Smooth muscle cell (in vitro differentiated cells): ENCODE results near the gene TMEM81. TPM values are rescaled to one million over a fixed set of nuclear protein-coding genes. Genes with fewer than 3 reads are reported as not detected.

ENCODE experiments used
- DNase-seq: peaks from one replicate; lab custom pipeline; 2025; ENCODE audit not compliant: unreplicated experiment; lab: John Stamatoyannopoulos, UW
- H2AFZ ChIP-seq: fragments of 200-600 bp; sonication (generic); 2 replicates; pipeline ENCODE4 v1.6.0; 2016; ENCODE audit warnings: antibody characterized with exemption, low read depth, mild to moderate bottlenecking
- H3F3A ChIP-seq: fragments of 200-600 bp; sonication (generic); 2 replicates; pipeline ENCODE4 v1.6.0; 2017; ENCODE audit warnings: antibody characterized with exemption, low read depth
- H3K27ac ChIP-seq: fragments of 200-600 bp; sonication (generic); 2 replicates; pipeline ENCODE4 v1.5.1; 2016; ENCODE audit warnings: low read depth, mild to moderate bottlenecking
- H3K27me3 ChIP-seq: fragments of 200-600 bp; sonication (generic); 2 replicates; pipeline ENCODE4 v1.6.1; 2016; ENCODE audit warnings: low read depth, mild to moderate bottlenecking
- H3K36me3 ChIP-seq: fragments of 200-600 bp; sonication (generic); 2 replicates; pipeline ENCODE4 v1.5.1; 2016; ENCODE audit warnings: low read depth
- H3K4me1 ChIP-seq: fragments of 200-600 bp; sonication (generic); 2 replicates; pipeline ENCODE4 v1.5.1; 2016; ENCODE audit warnings: low read depth
- H3K4me2 ChIP-seq: fragments of 200-600 bp; sonication (generic); 2 replicates; pipeline ENCODE4 v1.6.0; 2016; ENCODE audit warnings: mild to moderate bottlenecking
- H3K4me3 ChIP-seq: fragments of 200-600 bp; sonication (generic); 2 replicates; pipeline ENCODE4 v1.5.1; 2016; ENCODE audit warnings: mild to moderate bottlenecking
- H3K79me2 ChIP-seq: fragments of 200-600 bp; sonication (generic); 2 replicates; pipeline ENCODE4 v1.6.0; 2016; ENCODE audit warnings: low read depth, mild to moderate bottlenecking
- H3K9ac ChIP-seq: fragments of 200-600 bp; sonication (generic); 2 replicates; pipeline ENCODE4 v1.6.0; 2016; ENCODE audit warnings: low read depth
- H3K9me3 ChIP-seq: fragments of 200-600 bp; sonication (generic); replicated peaks from 2 replicates; pipeline ENCODE4 v1.5.1; 2016; ENCODE audit warnings: low read depth
- H4K20me1 ChIP-seq: fragments of 200-600 bp; sonication (generic); 2 replicates; pipeline ENCODE4 v1.6.0; 2016; ENCODE audit warnings: low read depth
- WGBS: methylation state at CpG from one replicate; pipeline ENCODE4 v1.1.7; 2016; ENCODE audit warnings: low lambda C conversion rate; 5-methylcytosine and 5-hydroxymethylcytosine counted together
- polyA plus RNA-seq: library from polyadenylated mRNA; unstranded; fragments of >200 nt; fragmentation: Nextera tagmentation; extraction: Ambion mirVana; gene quantifications from 2 replicates; pipeline ENCODE4 v1.2.1, GENCODE V29; 2016
- total RNA-seq: library from RNA; depleted of rRNA; stranded (reverse); fragments of >200 nt; gene quantifications from 2 replicates; pipeline ENCODE4 v1.2.3, GENCODE V29; 2014
- TF ChIP-seq, protein P1 (sequence below): fragments of 200-600 bp; sonication (generic); IDR thresholded peaks from 2 replicates; pipeline ENCODE4 v1.5.1; 2017; ENCODE audit warnings: borderline replicate concordance, mild to moderate bottlenecking, antibody characterized with exemption; ENCODE audit not compliant: insufficient read depth, poor library complexity, severe bottlenecking

Gene TMEM81
- total and polyA plus RNA-seq, 2 experiments from 2014 or later, result 1.8 to 1.9 TPM

- Histone ChIP-seq H3K4me2 (no peak overlapping the region), H3K9me3 (no peaks in the 10 kb centered on the region), H3K79me2 (no peaks in the 10 kb centered on the region), H3K27me3 (no peaks in the 10 kb centered on the region), H3K4me1 (no peaks in the 10 kb centered on the region), H3K9ac (no peak overlapping the region), H4K20me1 (no peaks in the 10 kb centered on the region), H3K4me3 (no peak overlapping the region), H3F3A (no peaks in the 10 kb centered on the region), H2AFZ (no peak overlapping the region), H3K27ac (no peak overlapping the region), H3K36me3 (no peaks in the 10 kb centered on the region)
- WGBS, result 89% methylated on average over 8 of the region's 8 CpGs
- no peak for DNase-seq
- TF ChIP-seq, protein P1, sequence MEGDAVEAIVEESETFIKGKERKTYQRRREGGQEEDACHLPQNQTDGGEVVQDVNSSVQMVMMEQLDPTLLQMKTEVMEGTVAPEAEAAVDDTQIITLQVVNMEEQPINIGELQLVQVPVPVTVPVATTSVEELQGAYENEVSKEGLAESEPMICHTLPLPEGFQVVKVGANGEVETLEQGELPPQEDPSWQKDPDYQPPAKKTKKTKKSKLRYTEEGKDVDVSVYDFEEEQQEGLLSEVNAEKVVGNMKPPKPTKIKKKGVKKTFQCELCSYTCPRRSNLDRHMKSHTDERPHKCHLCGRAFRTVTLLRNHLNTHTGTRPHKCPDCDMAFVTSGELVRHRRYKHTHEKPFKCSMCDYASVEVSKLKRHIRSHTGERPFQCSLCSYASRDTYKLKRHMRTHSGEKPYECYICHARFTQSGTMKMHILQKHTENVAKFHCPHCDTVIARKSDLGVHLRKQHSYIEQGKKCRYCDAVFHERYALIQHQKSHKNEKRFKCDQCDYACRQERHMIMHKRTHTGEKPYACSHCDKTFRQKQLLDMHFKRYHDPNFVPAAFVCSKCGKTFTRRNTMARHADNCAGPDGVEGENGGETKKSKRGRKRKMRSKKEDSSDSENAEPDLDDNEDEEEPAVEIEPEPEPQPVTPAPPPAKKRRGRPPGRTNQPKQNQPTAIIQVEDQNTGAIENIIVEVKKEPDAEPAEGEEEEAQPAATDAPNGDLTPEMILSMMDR, result no peak
Observed at GRCh38 chr1:205072881-205073280, 11.4 kb downstream of the TMEM81 start.

GRCh38 chr1:205072286-205072685 lies 12.0 kb downstream of the TMEM81 start:
- no peaks in the 10 kb centered on the region for H3K27me3 ChIP-seq
- H3K4me1 ChIP-seq, result no peaks in the 10 kb centered on the region
- H2AFZ ChIP-seq, result no peak overlapping the region
- H3K4me3 ChIP-seq, result no peak overlapping the region
- TF ChIP-seq, protein P1, result no peak
- no peak overlapping the region for H3K27ac ChIP-seq
- no peaks in the 10 kb centered on the region for H3K9me3 ChIP-seq
- no peak overlapping the region for H3K4me2 ChIP-seq
- no peaks in the 10 kb centered on the region for H3K79me2 ChIP-seq
- H3F3A ChIP-seq, result no peaks in the 10 kb centered on the region
- H4K20me1 ChIP-seq, result no peaks in the 10 kb centered on the region
- no peaks in the 10 kb centered on the region for H3K36me3 ChIP-seq
- WGBS, result 87% methylated on average over 9 of the region's 9 CpGs
- no peak overlapping the region for H3K9ac ChIP-seq
- no peak for DNase-seq

DNA sequence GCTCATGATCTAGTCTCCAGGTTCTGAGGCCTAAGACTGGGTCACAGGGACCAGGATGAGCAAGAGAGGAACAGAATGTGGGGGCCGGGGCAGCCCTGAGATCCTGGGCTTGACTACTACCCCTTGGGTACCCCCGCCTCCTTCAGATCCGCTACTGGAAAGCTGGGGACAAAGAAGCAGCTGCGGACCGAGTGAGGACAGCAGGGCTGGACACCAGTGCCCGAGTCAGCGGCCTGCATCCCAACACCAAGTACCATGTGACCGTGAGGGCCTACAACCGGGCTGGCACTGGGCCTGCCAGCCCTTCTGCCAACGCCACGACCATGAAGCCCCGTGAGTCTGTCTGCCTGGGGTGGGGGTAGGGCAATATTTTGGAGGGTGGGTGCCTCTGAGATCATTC lies 12.5 kb downstream of the TMEM81 start:
- no peaks in the 10 kb centered on the region for H3K36me3 ChIP-seq
- H3K27ac ChIP-seq, result no peak overlapping the region
- H3F3A ChIP-seq, result no peaks in the 10 kb centered on the region
- no peaks in the 10 kb centered on the region for H4K20me1 ChIP-seq
- H3K9ac ChIP-seq, result no peak overlapping the region
- H2AFZ ChIP-seq, result no peak overlapping the region
- no peaks in the 10 kb centered on the region for H3K79me2 ChIP-seq
- H3K27me3 ChIP-seq, result no peaks in the 10 kb centered on the region
- no peaks in the 10 kb centered on the region for H3K9me3 ChIP-seq
- no peak overlapping the region for H3K4me3 ChIP-seq
- H3K4me2 ChIP-seq, result no peak overlapping the region
- no peaks in the 10 kb centered on the region for H3K4me1 ChIP-seq
- 88% methylated on average over 12 of the region's 12 CpGs for WGBS
- TF ChIP-seq, protein P1, result no peak
- no peak for DNase-seq

DNA sequence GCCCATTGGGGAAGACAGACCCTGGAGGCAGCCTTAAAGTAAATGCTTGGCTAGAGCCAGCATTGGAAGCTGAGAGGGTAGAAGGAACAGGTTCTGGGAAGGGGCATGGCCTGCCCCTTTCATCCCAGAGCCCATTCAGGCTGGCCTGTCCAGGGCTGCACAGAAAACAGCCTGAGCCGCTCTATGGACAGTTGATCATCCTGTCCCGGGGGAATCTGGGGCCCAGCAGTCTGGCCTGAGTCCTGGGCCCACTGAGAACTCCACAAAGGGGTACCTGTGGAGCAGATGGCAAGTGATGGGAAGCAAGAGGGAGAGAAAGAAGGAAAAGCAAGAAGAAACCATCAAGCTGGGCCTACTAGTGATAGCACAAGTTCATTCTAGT lies 13.2 kb downstream of the TMEM81 start:
- H3K4me3 ChIP-seq, result no peak overlapping the region
- H4K20me1 ChIP-seq, result no peaks in the 10 kb centered on the region
- no peaks in the 10 kb centered on the region for H3K79me2 ChIP-seq
- no peak overlapping the region for H3K9ac ChIP-seq
- H3F3A ChIP-seq, result no peaks in the 10 kb centered on the region
- WGBS, result 80% methylated on average over 2 of the region's 2 CpGs
- no peak for DNase-seq
- H2AFZ ChIP-seq, result no peak overlapping the region
- no peaks in the 10 kb centered on the region for H3K27me3 ChIP-seq
- no peak overlapping the region for H3K4me2 ChIP-seq
- no peaks in the 10 kb centered on the region for H3K9me3 ChIP-seq
- no peaks in the 10 kb centered on the region for H3K36me3 ChIP-seq
- TF ChIP-seq, protein P1, result no peak
- no peaks in the 10 kb centered on the region for H3K4me1 ChIP-seq
- H3K27ac ChIP-seq, result no peak overlapping the region
